ENCODE results near the gene SUPT5H. TPM values are rescaled to one million over a fixed set of nuclear protein-coding genes. Genes with fewer than 3 reads are reported as not detected.
A peak's percentile ranks its signal among the peaks of the same experiment; 100 is the strongest.

SUPT5H gene
- polyA plus RNA-seq, 1 donor from 2014 or later, result 92.5 TPM

DNA sequence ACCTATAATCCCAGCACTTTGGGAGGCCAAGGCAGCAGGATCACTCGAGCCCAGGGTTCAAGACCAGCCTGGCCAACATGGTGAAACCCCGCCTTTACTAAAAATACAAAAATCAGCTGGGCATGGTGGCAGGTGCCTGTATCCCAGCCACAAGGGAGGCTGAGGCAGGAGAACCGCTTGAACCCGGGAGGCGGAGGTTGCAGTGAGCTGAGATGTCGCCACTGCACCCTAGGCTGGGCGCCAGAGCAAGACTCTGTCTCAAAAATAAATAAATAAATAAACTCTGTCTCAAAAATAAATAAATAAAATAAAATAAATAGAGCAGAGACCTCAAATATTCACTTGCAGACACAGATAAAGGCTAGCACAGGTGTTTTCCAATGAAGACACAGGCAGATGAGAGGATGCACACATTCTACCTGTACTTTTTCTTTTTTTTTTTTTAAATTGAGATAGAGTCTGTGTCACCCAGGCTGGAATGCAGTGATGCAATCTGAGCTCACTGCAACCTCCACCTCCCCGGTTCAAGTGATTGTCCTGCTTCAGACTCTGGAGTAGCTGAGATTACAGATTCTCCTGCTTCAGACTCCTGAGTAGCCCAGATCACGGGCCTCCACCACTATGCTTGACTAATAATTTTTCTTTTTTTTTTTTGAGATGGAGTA, 7.0 kb upstream of the SUPT5H start:
- Histone ChIP-seq H3K9me2 (ENCODE audit: insufficient read depth, low read length) (no peaks in the 10 kb centered on the region), H3K9ac (ENCODE audit: low read length) (no peak overlapping the region), H3F3A (ENCODE audit: insufficient read depth, low read length, poor library complexity, severe bottlenecking) (peaks cover 4% of the 10 kb centered on the region), H4K20me1 (ENCODE audit: insufficient read depth) (no peaks in the 10 kb centered on the region), H3K27me3 (ENCODE audit: insufficient read depth, low read depth, low read length) (no peaks in the 10 kb centered on the region), H2AFZ (ENCODE audit: low read depth, low read length) (no peak overlapping the region), H3K4me2 (ENCODE audit: low read length) (no peak overlapping the region), H3K27ac (ENCODE audit: low read length) (no peak overlapping the region), H3K9me3 (ENCODE audit: low read length) (no peaks in the 10 kb centered on the region), H3K79me2 (replicated peaks; ENCODE audit: insufficient read depth, low read length) (peaks cover 16% of the 10 kb centered on the region), H3K4me3 (ENCODE audit: low read length) (no peak overlapping the region), H3K36me3 (ENCODE audit: insufficient read depth, low read length) (no peaks in the 10 kb centered on the region)
- TF ChIP-seq EZH2 (IDR thresholded peaks at IDR 0.05; ENCODE audit: borderline replicate concordance, insufficient read depth, low read length, poor library complexity, severe bottlenecking) (no peak), POLR2AphosphoS5 (IDR thresholded peaks at IDR 0.05) (no peak)

DNA sequence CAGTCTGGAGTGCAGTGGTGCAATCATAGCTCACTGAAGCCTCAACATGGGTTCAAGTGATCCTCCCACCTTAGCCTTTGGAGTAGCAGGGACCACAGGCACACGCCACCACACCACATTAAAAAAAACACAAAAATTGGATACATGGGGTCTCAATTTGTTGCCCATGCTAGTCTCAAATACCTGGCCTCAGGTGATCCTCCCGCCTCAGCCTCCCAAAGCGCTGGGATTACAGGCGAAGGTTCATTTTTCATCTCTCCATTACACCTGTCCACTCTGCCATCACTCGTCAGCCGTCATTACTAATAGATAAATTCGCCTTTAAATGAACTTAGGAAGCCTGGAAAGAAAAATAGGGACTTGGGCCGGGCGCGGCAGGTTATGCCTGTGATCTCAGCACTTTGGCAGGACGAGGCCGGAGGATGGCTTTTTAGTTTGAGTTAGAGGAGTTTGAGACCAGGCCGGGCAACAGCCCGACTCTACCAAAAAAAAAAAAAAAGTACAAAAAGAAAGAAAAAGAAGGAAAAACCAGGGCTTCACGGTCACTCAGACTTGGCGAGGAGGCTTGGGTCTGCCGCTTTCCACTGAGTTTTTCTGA, 685 bp upstream of the SUPT5H start:
- Histone ChIP-seq H3K36me3 (ENCODE audit: insufficient read depth, low read length) (no peaks in the 10 kb centered on the region), H3K27me3 (ENCODE audit: insufficient read depth, low read depth, low read length) (no peaks in the 10 kb centered on the region), H2AFZ (ENCODE audit: low read depth, low read length) (peak overlapping the region; percentile 69), H3K9me2 (ENCODE audit: insufficient read depth, low read length) (no peaks in the 10 kb centered on the region), H4K20me1 (ENCODE audit: insufficient read depth) (no peaks in the 10 kb centered on the region), H3K4me3 (ENCODE audit: low read length) (peak overlapping the region; percentile 92), H3F3A (ENCODE audit: insufficient read depth, low read length, poor library complexity, severe bottlenecking) (no peaks in the 10 kb centered on the region), H3K4me2 (ENCODE audit: low read length) (peak overlapping the region; percentile 65), H3K27ac (ENCODE audit: low read length) (peak overlapping the region; percentile 98), H3K9ac (ENCODE audit: low read length) (peak overlapping the region; percentile 97), H3K9me3 (ENCODE audit: low read length) (no peaks in the 10 kb centered on the region), H3K79me2 (replicated peaks; ENCODE audit: insufficient read depth, low read length) (peaks cover 46% of the 10 kb centered on the region)
- no peak for TF ChIP-seq EP300 (conservative IDR thresholded peaks at IDR 0.05; ENCODE audit: poor library complexity, severe bottlenecking)
- TF ChIP-seq POLR2AphosphoS5 (IDR thresholded peaks at IDR 0.05), result no peak
- TF ChIP-seq, protein P1, sequence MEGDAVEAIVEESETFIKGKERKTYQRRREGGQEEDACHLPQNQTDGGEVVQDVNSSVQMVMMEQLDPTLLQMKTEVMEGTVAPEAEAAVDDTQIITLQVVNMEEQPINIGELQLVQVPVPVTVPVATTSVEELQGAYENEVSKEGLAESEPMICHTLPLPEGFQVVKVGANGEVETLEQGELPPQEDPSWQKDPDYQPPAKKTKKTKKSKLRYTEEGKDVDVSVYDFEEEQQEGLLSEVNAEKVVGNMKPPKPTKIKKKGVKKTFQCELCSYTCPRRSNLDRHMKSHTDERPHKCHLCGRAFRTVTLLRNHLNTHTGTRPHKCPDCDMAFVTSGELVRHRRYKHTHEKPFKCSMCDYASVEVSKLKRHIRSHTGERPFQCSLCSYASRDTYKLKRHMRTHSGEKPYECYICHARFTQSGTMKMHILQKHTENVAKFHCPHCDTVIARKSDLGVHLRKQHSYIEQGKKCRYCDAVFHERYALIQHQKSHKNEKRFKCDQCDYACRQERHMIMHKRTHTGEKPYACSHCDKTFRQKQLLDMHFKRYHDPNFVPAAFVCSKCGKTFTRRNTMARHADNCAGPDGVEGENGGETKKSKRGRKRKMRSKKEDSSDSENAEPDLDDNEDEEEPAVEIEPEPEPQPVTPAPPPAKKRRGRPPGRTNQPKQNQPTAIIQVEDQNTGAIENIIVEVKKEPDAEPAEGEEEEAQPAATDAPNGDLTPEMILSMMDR (IDR thresholded peaks at IDR 0.05; ENCODE audit: poor library complexity, severe bottlenecking), result no peak
- TF ChIP-seq MXI1 (conservative IDR thresholded peaks at IDR 0.05; ENCODE audit: poor library complexity, severe bottlenecking), result no peak
- TF ChIP-seq, protein P2, sequence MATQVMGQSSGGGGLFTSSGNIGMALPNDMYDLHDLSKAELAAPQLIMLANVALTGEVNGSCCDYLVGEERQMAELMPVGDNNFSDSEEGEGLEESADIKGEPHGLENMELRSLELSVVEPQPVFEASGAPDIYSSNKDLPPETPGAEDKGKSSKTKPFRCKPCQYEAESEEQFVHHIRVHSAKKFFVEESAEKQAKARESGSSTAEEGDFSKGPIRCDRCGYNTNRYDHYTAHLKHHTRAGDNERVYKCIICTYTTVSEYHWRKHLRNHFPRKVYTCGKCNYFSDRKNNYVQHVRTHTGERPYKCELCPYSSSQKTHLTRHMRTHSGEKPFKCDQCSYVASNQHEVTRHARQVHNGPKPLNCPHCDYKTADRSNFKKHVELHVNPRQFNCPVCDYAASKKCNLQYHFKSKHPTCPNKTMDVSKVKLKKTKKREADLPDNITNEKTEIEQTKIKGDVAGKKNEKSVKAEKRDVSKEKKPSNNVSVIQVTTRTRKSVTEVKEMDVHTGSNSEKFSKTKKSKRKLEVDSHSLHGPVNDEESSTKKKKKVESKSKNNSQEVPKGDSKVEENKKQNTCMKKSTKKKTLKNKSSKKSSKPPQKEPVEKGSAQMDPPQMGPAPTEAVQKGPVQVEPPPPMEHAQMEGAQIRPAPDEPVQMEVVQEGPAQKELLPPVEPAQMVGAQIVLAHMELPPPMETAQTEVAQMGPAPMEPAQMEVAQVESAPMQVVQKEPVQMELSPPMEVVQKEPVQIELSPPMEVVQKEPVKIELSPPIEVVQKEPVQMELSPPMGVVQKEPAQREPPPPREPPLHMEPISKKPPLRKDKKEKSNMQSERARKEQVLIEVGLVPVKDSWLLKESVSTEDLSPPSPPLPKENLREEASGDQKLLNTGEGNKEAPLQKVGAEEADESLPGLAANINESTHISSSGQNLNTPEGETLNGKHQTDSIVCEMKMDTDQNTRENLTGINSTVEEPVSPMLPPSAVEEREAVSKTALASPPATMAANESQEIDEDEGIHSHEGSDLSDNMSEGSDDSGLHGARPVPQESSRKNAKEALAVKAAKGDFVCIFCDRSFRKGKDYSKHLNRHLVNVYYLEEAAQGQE (IDR thresholded peaks at IDR 0.05; ENCODE audit: borderline replicate concordance), result no peak
- no peak for TF ChIP-seq RAD21 (conservative IDR thresholded peaks at IDR 0.05)
- TF ChIP-seq SMC3 (conservative IDR thresholded peaks at IDR 0.05; ENCODE audit: poor library complexity), result no peak
- TF ChIP-seq EZH2 (IDR thresholded peaks at IDR 0.05; ENCODE audit: borderline replicate concordance, insufficient read depth, low read length, poor library complexity, severe bottlenecking), result no peak
- no peak for TF ChIP-seq TAF1 (IDR thresholded peaks at IDR 0.05; ENCODE audit: low read depth)

All from neural cell (in vitro differentiated cells).